GM12801 (cell line): ENCODE data around the gene MYO1A.

Experiments used
- CTCF ChIP-seq: IDR thresholded peaks from one replicate; pipeline ENCODE4 v1.5.1; 2011; ENCODE audit warnings: control low read depth; ENCODE audit not compliant: insufficient read length; ENCODE audit errors: extremely low read depth

Gene MYO1A

GRCh38 chr12:57047981-57048380, 1.9 kb downstream of the MYO1A start:
- no peak for TF ChIP-seq CTCF

DNA sequence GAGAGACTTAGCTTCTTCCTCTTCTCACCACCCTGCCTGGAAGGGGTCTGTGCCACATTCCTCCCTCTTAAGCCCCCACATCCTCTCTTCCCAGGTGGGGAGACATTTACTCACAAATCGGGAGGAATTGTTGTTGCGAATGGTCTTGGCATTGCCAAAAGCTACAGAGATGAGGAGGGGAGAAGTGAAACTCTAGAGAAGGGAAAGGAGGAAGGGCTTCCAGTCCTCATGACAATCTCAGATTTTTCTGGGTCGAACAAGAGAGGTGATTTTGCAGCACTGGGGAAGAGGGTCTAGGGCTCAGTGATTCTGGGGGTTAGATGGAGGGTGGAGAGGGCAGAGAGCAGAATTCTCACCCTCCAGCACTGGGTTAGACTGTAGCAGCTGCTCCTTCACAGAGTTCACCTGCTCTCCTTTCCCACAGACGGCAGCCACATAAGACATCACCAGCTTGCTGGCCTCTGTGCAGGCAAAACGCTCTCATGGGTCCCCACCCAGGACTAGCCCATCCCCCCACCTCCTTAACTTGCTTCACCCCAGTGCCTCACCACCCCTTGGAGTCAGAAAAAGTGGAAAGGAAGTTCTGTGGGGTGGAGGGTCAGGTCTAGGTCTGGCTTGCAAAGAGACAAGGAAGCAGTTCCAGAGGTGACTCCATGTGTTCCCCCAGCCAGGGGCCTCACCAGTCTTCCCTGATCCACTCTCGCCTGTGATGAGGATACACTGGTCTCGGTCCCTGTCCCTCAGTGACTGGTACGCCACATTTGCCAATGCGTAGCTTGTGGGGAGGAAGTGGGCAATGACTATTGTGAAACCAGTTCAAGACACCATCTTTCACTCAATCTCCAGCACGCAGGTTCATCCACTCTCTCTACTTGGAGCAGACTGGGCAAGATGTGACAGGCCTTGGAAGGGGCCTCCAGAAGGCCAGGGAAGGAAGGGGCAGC, 2.7 kb downstream of the MYO1A start:
- no peak for TF ChIP-seq CTCF

GRCh38 chr12:57046086-57046791, 3.7 kb downstream of the MYO1A start:
- no peak for TF ChIP-seq CTCF

- no peak for TF ChIP-seq CTCF
These were observed 5.0 kb downstream of the MYO1A start for GRCh38 chr12:57044889-57045288.

DNA sequence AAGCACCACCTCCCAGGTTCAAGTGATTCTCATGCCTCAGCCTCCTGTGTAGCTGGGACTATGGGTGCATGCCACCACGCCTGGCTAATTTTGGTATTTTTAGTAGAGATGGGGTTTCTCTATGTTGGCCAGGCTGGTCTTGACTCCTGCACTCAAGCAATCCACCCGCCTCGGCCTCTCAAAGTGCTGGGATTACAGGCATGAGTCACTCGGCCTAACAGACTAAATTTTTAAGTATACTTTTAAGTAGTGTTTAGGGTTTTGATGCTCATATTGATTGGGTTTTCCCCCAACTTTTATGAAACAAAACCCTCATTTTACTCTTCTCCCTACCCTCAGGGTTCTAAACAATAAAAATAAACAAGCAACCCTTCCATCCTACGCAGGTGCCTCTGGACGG, 5.5 kb downstream of the MYO1A start:
- no peak for TF ChIP-seq CTCF

DNA sequence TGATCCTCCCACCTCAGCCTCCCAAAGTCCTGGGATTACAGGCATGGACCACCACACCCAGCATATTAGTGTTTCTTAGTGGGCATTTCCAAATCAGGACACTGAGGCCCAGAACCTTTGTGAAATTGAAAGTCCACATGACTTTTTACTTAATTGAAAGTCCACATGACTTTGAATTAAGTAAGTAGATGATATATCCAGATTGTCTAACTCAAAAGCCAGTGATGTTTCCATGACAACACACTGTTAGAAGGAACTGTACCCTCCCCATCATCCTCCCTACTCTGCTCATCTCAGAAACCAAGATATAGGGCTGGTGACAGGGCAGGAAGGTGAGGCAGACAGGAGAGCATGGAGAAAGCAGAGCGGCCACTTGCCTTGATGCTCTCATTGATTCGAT, 7.2 kb downstream of the MYO1A start:
- no peak for TF ChIP-seq CTCF

GRCh38 chr12:57040750-57041149, 9.2 kb downstream of the MYO1A start:
- TF ChIP-seq CTCF: no peak
